ENCODE results near the gene DCP1B.

- TF ChIP-seq CTCF (IDR thresholded peaks at IDR 0.05; ENCODE audit: poor library complexity) (no peak), EZH2 (IDR thresholded peaks at IDR 0.05; ENCODE audit: borderline replicate concordance) (no peak)
Observed at GRCh38 chr12:2053691-2054090, 49.4 kb upstream of the DCP1B start.

Data from hepatocyte (in vitro differentiated cells).